Smooth muscle cell (in vitro differentiated cells): ENCODE data around the gene LIPT1. TPM values are rescaled to one million over a fixed set of nuclear protein-coding genes. Genes with fewer than 3 reads are reported as not detected.
"Not testable (repeated sequence)": the region's sequence is repeated elsewhere in the genome, so short reads cannot be mapped to it uniquely, and the experiment has no call there.

Source experiments
- DNase-seq: peaks from one replicate; lab custom pipeline; 2025; ENCODE audit not compliant: unreplicated experiment; lab: John Stamatoyannopoulos, UW
- H2AFZ ChIP-seq: fragments of 200-600 bp; sonication (generic); 2 replicates; pipeline ENCODE4 v1.6.0; 2016; ENCODE audit warnings: antibody characterized with exemption, low read depth, mild to moderate bottlenecking
- H3F3A ChIP-seq: fragments of 200-600 bp; sonication (generic); 2 replicates; pipeline ENCODE4 v1.6.0; 2017; ENCODE audit warnings: antibody characterized with exemption, low read depth
- H3K27ac ChIP-seq: fragments of 200-600 bp; sonication (generic); 2 replicates; pipeline ENCODE4 v1.5.1; 2016; ENCODE audit warnings: low read depth, mild to moderate bottlenecking
- H3K27me3 ChIP-seq: fragments of 200-600 bp; sonication (generic); 2 replicates; pipeline ENCODE4 v1.6.1; 2016; ENCODE audit warnings: low read depth, mild to moderate bottlenecking
- H3K36me3 ChIP-seq: fragments of 200-600 bp; sonication (generic); 2 replicates; pipeline ENCODE4 v1.5.1; 2016; ENCODE audit warnings: low read depth
- H3K4me1 ChIP-seq: fragments of 200-600 bp; sonication (generic); 2 replicates; pipeline ENCODE4 v1.5.1; 2016; ENCODE audit warnings: low read depth
- H3K4me2 ChIP-seq: fragments of 200-600 bp; sonication (generic); 2 replicates; pipeline ENCODE4 v1.6.0; 2016; ENCODE audit warnings: mild to moderate bottlenecking
- H3K4me3 ChIP-seq: fragments of 200-600 bp; sonication (generic); 2 replicates; pipeline ENCODE4 v1.5.1; 2016; ENCODE audit warnings: mild to moderate bottlenecking
- H3K79me2 ChIP-seq: fragments of 200-600 bp; sonication (generic); 2 replicates; pipeline ENCODE4 v1.6.0; 2016; ENCODE audit warnings: low read depth, mild to moderate bottlenecking
- H3K9ac ChIP-seq: fragments of 200-600 bp; sonication (generic); 2 replicates; pipeline ENCODE4 v1.6.0; 2016; ENCODE audit warnings: low read depth
- H3K9me3 ChIP-seq: fragments of 200-600 bp; sonication (generic); replicated peaks from 2 replicates; pipeline ENCODE4 v1.5.1; 2016; ENCODE audit warnings: low read depth
- H4K20me1 ChIP-seq: fragments of 200-600 bp; sonication (generic); 2 replicates; pipeline ENCODE4 v1.6.0; 2016; ENCODE audit warnings: low read depth
- WGBS: methylation state at CpG from one replicate; pipeline ENCODE4 v1.1.7; 2016; ENCODE audit warnings: low lambda C conversion rate; 5-methylcytosine and 5-hydroxymethylcytosine counted together
- polyA plus RNA-seq: library from polyadenylated mRNA; unstranded; fragments of >200 nt; fragmentation: Nextera tagmentation; extraction: Ambion mirVana; gene quantifications from 2 replicates; pipeline ENCODE4 v1.2.1, GENCODE V29; 2016
- total RNA-seq: library from RNA; depleted of rRNA; stranded (reverse); fragments of >200 nt; gene quantifications from 2 replicates; pipeline ENCODE4 v1.2.3, GENCODE V29; 2014
- TF ChIP-seq, protein P1 (sequence below): fragments of 200-600 bp; sonication (generic); IDR thresholded peaks from 2 replicates; pipeline ENCODE4 v1.5.1; 2017; ENCODE audit warnings: borderline replicate concordance, mild to moderate bottlenecking, antibody characterized with exemption; ENCODE audit not compliant: insufficient read depth, poor library complexity, severe bottlenecking

The LIPT1 gene
- total and polyA plus RNA-seq, 2 experiments from 2014 or later = 1.5 to 3.0 TPM

DNA sequence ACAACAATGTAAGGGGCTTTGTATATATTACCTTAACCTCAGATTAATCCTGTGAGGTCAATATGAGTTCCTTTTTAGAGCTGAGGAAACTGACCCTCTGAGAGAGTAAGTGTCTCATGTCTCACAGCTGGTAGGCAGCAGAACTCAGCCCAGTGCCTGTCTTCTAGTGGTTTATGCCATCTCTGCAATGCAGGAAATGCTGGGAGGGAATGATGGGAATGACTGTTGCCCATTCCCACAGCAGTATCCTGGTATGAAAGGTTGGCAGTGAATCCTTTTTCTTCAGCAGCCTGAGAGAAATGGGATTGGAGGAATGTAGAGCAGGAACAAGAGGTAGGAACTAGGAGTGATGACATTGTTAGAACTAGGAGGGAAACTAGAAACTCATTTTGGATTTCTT, 32.2 kb downstream of the LIPT1 start:
- Histone ChIP-seq H3K4me1 (peaks cover 4% of the 10 kb centered on the region), H4K20me1 (peaks cover 17% of the 10 kb centered on the region), H3K36me3 (no peaks in the 10 kb centered on the region), H3K9ac (no peak overlapping the region), H3K27me3 (no peaks in the 10 kb centered on the region), H3K4me2 (no peak overlapping the region), H3K27ac (no peak overlapping the region), H3K9me3 (no peaks in the 10 kb centered on the region), H3K79me2 (peaks cover 72% of the 10 kb centered on the region), H2AFZ (no peak overlapping the region), H3F3A (no peaks in the 10 kb centered on the region), H3K4me3 (no peak overlapping the region)
- TF ChIP-seq, protein P1, sequence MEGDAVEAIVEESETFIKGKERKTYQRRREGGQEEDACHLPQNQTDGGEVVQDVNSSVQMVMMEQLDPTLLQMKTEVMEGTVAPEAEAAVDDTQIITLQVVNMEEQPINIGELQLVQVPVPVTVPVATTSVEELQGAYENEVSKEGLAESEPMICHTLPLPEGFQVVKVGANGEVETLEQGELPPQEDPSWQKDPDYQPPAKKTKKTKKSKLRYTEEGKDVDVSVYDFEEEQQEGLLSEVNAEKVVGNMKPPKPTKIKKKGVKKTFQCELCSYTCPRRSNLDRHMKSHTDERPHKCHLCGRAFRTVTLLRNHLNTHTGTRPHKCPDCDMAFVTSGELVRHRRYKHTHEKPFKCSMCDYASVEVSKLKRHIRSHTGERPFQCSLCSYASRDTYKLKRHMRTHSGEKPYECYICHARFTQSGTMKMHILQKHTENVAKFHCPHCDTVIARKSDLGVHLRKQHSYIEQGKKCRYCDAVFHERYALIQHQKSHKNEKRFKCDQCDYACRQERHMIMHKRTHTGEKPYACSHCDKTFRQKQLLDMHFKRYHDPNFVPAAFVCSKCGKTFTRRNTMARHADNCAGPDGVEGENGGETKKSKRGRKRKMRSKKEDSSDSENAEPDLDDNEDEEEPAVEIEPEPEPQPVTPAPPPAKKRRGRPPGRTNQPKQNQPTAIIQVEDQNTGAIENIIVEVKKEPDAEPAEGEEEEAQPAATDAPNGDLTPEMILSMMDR = no peak
- DNase-seq = no peak

DNA sequence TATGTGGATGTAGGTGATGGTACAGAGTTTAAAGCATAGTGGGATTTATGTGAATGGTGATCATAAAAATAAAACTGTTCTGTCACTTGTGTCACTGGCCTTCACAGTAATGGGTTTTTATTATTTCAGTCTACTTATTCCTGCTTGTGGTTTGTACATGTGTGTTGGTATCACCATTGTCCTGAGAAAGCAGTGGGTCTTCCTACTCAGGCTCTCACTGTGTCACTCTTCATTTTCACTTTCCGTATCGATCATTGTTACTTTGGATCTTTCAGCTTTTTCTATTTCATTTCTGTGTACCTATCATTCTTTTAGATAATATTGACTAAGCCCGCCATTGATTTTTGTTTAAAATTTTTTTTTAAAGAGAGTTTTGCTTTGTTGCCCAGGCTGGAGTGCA, 33.6 kb downstream of the LIPT1 start:
- 96% methylated on average over 3 of the region's 3 CpGs for WGBS
- Histone ChIP-seq H3K9me3 (no peaks in the 10 kb centered on the region), H3K27ac (no peak overlapping the region), H4K20me1 (peaks cover 17% of the 10 kb centered on the region), H3K4me1 (no peaks in the 10 kb centered on the region), H3K9ac (no peak overlapping the region), H3K79me2 (peaks cover 58% of the 10 kb centered on the region), H3K27me3 (no peaks in the 10 kb centered on the region), H3K4me3 (no peak overlapping the region), H2AFZ (no peak overlapping the region), H3K4me2 (no peak overlapping the region), H3K36me3 (no peaks in the 10 kb centered on the region), H3F3A (no peaks in the 10 kb centered on the region)
- no peak for DNase-seq
- TF ChIP-seq, protein P1 = no peak

DNA sequence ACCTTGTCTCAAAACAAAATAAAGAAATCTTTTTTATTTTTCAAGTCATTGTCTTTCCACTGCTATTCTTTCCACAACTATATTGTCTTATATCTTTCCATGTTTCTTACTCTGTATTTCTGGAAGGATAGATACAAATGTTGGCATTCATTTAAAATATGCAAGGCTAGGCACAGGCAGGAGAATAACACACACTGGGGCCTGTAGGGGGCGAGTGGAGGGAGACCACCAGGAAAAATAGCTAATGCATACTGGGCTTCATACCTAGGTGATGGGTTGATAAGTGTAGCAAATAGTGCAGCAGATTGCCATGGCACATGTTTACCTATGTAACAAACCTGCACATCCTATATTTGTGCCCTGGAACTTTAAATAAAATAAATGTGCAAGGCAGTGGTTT, 35.8 kb downstream of the LIPT1 start:
- Histone ChIP-seq H3K79me2 (peaks cover 38% of the 10 kb centered on the region), H4K20me1 (peaks cover 2% of the 10 kb centered on the region), H3K9me3 (no peaks in the 10 kb centered on the region), H3K4me1 (no peaks in the 10 kb centered on the region), H2AFZ (no peak overlapping the region), H3K27ac (no peak overlapping the region), H3K9ac (no peak overlapping the region), H3K27me3 (no peaks in the 10 kb centered on the region), H3K36me3 (peaks cover 3% of the 10 kb centered on the region), H3F3A (no peaks in the 10 kb centered on the region), H3K4me3 (no peak overlapping the region), H3K4me2 (no peak overlapping the region)
- DNase-seq = no peak
- WGBS = 100% methylated on average over 1 of the region's 1 CpG
- TF ChIP-seq, protein P1 = no peak

DNA sequence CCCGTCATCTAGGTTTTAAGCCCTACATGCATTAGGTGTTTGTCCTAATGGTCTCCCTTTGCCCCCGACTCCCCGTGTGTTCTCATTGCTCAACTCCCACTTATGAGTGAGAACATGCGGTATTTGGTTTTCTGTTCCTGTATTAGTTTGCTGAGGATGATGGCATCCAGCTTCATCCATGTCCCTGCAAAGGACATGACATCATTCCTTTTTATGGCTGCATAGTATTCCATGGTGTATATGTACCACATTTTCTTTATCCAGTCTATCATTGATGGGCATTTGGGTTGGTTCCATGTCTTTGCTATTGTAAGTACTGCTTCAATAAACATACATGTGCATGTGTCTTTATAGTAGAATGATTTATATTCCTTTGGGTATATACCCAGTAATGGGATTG, 37.6 kb downstream of the LIPT1 start:
- not testable (repeated sequence) for DNase-seq, H3K4me1 ChIP-seq, H3K27ac ChIP-seq, H3K4me3 ChIP-seq, H3F3A ChIP-seq, H3K27me3 ChIP-seq, H3K4me2 ChIP-seq, H4K20me1 ChIP-seq, H3K9me3 ChIP-seq, H3K9ac ChIP-seq, H2AFZ ChIP-seq
- Histone ChIP-seq H3K36me3 (peaks cover 18% of the 10 kb centered on the region), H3K79me2 (peaks cover 20% of the 10 kb centered on the region)
- 99% methylated on average over 4 of the region's 4 CpGs for WGBS
